ENCODE results near the gene TNS1. TPM values are rescaled to one million over a fixed set of nuclear protein-coding genes. Genes with fewer than 3 reads are reported as not detected.

TNS1 gene
- total and polyA plus RNA-seq, 9 of the 15 experiments (the other 6 are each of a cell fraction or from before 2014, with no cell fraction given), result 0.13 to 2.7 (median 0.77) TPM

GRCh38 chr2:217827430-217828201 is 175.2 kb downstream of the TNS1 start (continued):
- TF ChIP-seq KLF1 (tag; IDR thresholded peaks at IDR 0.05) (peak; percentile 92), MYNN (IDR thresholded peaks at IDR 0.05) (0 out of 2 replicates have a peak, but pooled peaks have one; percentile 54), MYNN (CRISPR knock-in tag; IDR thresholded peaks at IDR 0.05) (no peak), ZBTB11 (CRISPR knock-in tag; IDR thresholded peaks at IDR 0.05) (0 out of 6 replicates have a peak, but pooled peaks of 1 of the 3 experiments have one; percentile 40), HMBOX1 (IDR thresholded peaks at IDR 0.05) (peak; percentile 24; the same call in 1 of the 2 replicates), JUND (IDR thresholded peaks at IDR 0.05; ENCODE audit: borderline replicate concordance, low read depth, low read length) (peak; percentile 59; the same call in 1 of the 2 replicates), JUND (tag; IDR thresholded peaks at IDR 0.05; ENCODE audit: borderline replicate concordance, low read depth, low read length) (peak; percentile 53; the same call in 2 of the 3 replicates), CBFA2T2 (conservative IDR thresholded peaks at IDR 0.05) (peak; percentile 55), ZHX1 (conservative IDR thresholded peaks at IDR 0.05; ENCODE audit: low read length) (no peak), XRCC5 (IDR thresholded peaks at IDR 0.05; ENCODE audit: low read depth, low read length) (0 out of 2 replicates have a peak, but pooled peaks have one; percentile 22), HCFC1 (IDR thresholded peaks at IDR 0.05; ENCODE audit: low read depth, low read length) (no peak), RBFOX2 (IDR thresholded peaks at IDR 0.05; ENCODE audit: low read depth, low read length) (peak; percentile 39; the same call in 1 of the 2 replicates), ATF7 (IDR thresholded peaks at IDR 0.05) (peak; percentile 31; the same call in 1 of the 2 replicates), L3MBTL2 (IDR thresholded peaks at IDR 0.05) (peak; percentile 41; the same call in 1 of the 2 replicates), MAZ (CRISPR knock-in tag; conservative IDR thresholded peaks at IDR 0.05 in 1 of 2, IDR thresholded peaks at IDR 0.05 in 1 of 2) (no peak), NCOR1 (IDR thresholded peaks at IDR 0.05) (peak; percentile 70; the same call in 1 of the 2 replicates), CCNT2 (IDR thresholded peaks at IDR 0.05; ENCODE audit: borderline replicate concordance, extremely low read depth, insufficient read length, low read depth, low read length) (peak; percentile 15), ATF3 (IDR thresholded peaks at IDR 0.05) (peak; percentile 60), ATF3 (CRISPR knock-in tag; conservative IDR thresholded peaks at IDR 0.05) (no peak)

All from K562 (cell line).